T-helper 22 cell (primary cell): Measurements from ENCODE around the gene LRRFIP2.

ENCODE experiments used
- DNase-seq: peaks from one replicate; pipeline ENCODE4 v3.0.0-alpha.2; 2020; ENCODE audit warnings: low read depth

LRRFIP2 gene

GRCh38 chr3:37115446-37115845, 58.9 kb downstream of the LRRFIP2 start:
- DNase-seq, result no peak

GRCh38 chr3:37114251-37115145, 59.9 kb downstream of the LRRFIP2 start:
- DNase-seq, result no peak

GRCh38 chr3:37112987-37113386, 61.4 kb downstream of the LRRFIP2 start:
- no peak for DNase-seq

DNA sequence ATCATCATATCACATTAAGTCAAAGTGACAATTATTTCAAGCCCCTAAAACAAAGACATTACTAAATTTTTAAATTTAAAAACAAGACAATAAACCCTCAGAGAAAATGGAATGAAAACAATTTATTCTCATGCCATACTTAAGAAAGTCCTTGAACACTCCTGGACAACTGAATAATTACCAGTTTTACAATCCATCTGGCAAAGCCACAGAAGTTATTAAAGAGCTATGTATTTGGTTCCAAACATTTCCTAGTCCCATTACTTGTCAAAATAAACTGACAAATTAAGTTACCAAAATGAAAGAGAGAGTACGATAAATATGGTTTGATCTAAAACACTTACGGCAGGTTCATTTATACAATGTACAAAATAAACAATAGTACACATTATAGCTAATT, 63.2 kb downstream of the LRRFIP2 start:
- DNase-seq, result no peak

DNA sequence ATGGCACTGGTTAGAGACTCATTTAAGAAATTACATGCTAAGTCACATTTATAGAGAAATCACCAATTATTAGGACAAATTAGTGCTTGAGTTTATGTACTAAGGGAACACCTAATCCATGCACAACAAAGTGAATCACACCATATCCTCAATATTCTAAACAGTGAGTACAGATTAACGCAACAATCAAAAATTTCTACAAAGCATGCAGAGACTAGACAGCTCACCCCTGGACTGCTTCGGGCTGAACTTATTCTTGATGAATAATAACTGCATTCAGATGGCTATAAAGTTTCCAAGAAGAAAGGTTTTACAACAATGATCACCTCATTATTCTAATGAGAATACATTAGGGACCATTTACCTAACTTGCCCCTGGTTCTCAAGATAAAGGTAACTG, 66.5 kb downstream of the LRRFIP2 start:
- no peak for DNase-seq

DNA sequence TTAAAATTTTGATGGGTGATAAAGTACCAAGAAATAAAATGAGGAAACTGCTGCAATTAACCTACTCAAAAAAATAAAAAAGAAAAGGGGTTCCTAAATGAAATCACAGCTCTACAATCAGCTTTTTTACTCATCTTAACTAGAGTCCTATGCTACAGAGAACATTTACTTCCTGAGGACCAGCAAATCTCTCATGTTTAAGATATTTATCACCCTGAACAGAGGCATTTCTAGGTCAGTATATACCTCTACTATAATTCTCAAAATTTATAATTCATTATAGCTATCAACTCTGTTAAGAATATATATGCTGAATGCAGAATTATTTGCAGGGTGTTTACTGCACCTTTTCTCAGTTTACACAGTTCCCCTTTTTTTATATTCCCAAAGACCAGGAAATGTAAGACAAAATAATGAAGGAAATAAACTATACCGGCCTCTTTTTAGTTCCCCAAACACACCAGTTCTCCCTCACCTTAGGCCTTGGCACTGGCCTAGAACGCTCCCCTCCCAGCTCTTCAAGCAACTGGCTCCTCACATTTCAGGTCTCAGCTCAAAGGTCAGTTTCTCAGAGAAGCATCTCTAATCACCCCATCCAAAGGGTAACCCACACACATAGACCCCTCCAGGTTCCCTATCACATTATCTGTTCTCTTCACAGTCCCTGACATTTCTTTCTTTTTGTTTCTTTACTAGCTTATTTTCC, 71.1 kb downstream of the LRRFIP2 start:
- DNase-seq, result no peak

- no peak for DNase-seq
Measured at GRCh38 chr3:37100411-37100810, 74.0 kb downstream of the LRRFIP2 start.

GRCh38 chr3:37099469-37099868, 74.9 kb downstream of the LRRFIP2 start:
- no peak for DNase-seq

GRCh38 chr3:37098884-37099283, 75.5 kb downstream of the LRRFIP2 start:
- DNase-seq, result no peak

DNA sequence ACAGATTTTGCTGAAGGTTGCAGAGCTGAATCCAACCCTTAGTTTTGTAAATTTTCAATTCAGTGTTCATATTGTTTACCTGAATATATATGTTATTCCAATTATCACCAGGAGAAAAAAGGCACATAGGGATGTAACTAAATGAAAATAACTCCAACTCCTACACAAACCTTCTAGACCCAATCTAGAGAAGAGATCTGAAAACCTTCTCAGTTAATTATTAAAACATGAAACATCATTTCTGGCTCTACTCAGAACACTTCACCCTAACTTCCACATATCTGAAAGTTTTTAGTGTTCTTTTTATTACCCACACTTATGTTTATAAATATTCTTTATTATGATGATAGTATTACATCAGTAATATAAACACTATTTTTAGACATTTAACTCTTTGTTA, 76.6 kb downstream of the LRRFIP2 start:
- no peak for DNase-seq

GRCh38 chr3:37096975-37097374, 77.4 kb downstream of the LRRFIP2 start:
- no peak for DNase-seq

DNA sequence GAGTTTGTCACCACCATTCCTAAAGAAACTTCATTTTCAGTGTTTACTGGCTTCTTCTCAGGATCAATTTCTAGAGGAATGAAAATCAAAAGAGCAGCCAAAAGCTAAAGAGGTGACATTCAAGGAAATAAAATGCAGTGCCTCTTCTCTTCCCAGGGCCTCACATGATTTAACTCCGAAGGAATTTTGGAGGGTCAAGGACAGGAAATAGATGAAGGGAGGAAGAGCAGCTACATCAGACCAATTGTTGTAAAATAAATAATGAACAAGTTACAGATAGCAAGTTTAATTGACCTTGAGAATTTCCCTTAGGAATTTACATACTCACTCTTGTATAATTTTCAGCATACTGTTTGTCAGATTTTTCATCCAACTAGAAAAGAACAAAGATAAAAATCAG, 78.1 kb downstream of the LRRFIP2 start:
- no peak for DNase-seq

- no peak for DNase-seq
Measured at GRCh38 chr3:37094636-37095035, 79.7 kb downstream of the LRRFIP2 start.

- DNase-seq, result no peak
Measured at GRCh38 chr3:37093481-37093880, 80.9 kb downstream of the LRRFIP2 start.

GRCh38 chr3:37092484-37092883, 81.9 kb downstream of the LRRFIP2 start:
- DNase-seq, result no peak

- no peak for DNase-seq
Measured at GRCh38 chr3:37087870-37088269, 86.5 kb downstream of the LRRFIP2 start.

GRCh38 chr3:37086918-37087317, 87.5 kb downstream of the LRRFIP2 start:
- no peak for DNase-seq

DNA sequence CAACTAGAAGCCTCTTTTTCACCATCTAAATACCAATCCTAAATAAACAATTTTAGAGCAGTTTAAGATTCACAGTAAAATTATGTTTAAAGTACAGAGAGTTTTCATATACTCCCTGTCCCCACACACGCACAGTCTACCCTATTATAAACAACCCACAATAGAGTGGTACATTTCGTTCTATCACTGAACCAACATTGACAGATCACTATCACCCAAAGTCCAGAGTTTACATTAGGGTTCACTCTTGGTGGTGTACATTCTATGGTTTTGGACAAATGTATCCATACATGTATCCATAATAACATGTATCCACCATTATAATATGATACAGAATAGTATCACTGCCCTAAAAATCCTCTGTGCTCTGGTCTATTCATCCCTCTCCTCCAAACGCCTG, 92.1 kb downstream of the LRRFIP2 start:
- no peak for DNase-seq

GRCh38 chr3:37075955-37076354, 98.4 kb downstream of the LRRFIP2 start:
- DNase-seq, result no peak

GRCh38 chr3:37074178-37074577, 100.2 kb downstream of the LRRFIP2 start:
- DNase-seq, result no peak

GRCh38 chr3:37072892-37073291, 101.5 kb downstream of the LRRFIP2 start:
- no peak for DNase-seq

- DNase-seq, result no peak
Measured at GRCh38 chr3:37071921-37072320, 102.5 kb downstream of the LRRFIP2 start.

- no peak for DNase-seq
Measured at GRCh38 chr3:37068031-37068430, 106.4 kb downstream of the LRRFIP2 start.
